ENCODE measurements around the gene TERB2.
"Not testable (repeated sequence)": the region's sequence is repeated elsewhere in the genome, so short reads cannot be mapped to it uniquely, and the experiment has no call there.

TERB2 gene

GRCh38 chr15:45003731-45004410 is 47.4 kb downstream of the TERB2 start:
- DNase-seq (ENCODE audit: low read depth) = not testable (repeated sequence)

GRCh38 chr15:45004590-45005175 is 48.2 kb downstream of the TERB2 start:
- DNase-seq (ENCODE audit: low read depth) = not testable (repeated sequence)

- DNase-seq (ENCODE audit: low read depth) = no peak
Observed at GRCh38 chr15:45009046-45009445, 52.6 kb downstream of the TERB2 start.

GRCh38 chr15:45015114-45015513 is 58.6 kb downstream of the TERB2 start:
- not testable (repeated sequence) for DNase-seq (ENCODE audit: low read depth)

- not testable (repeated sequence) for DNase-seq (ENCODE audit: low read depth)
Observed at GRCh38 chr15:45020222-45020900, 63.9 kb downstream of the TERB2 start.

- not testable (repeated sequence) for DNase-seq (ENCODE audit: low read depth)
Observed at GRCh38 chr15:45020901-45021259, 64.4 kb downstream of the TERB2 start.

GRCh38 chr15:45021348-45021747 is 64.9 kb downstream of the TERB2 start:
- no peak for DNase-seq (ENCODE audit: low read depth)

GRCh38 chr15:45022871-45023658 is 66.6 kb downstream of the TERB2 start, which contains the start of gene SORD:
SORD (plus strand) TSS chr15:45023195; CDS start chr15:45023284, 89 bp downstream.
- peak; percentile 82 for DNase-seq (ENCODE audit: low read depth)

GRCh38 chr15:45023659-45024225 is 67.3 kb downstream of the TERB2 start:
- DNase-seq (ENCODE audit: low read depth) = no peak

GRCh38 chr15:45024649-45025048 is 68.2 kb downstream of the TERB2 start:
- DNase-seq (ENCODE audit: low read depth) = not testable (repeated sequence)

- not testable (repeated sequence) for DNase-seq (ENCODE audit: low read depth)
Observed at GRCh38 chr15:45025627-45026026, 69.1 kb downstream of the TERB2 start.

- DNase-seq (ENCODE audit: low read depth) = no peak
Observed at GRCh38 chr15:45026651-45027190, 70.2 kb downstream of the TERB2 start.

GRCh38 chr15:45027220-45027619 is 70.7 kb downstream of the TERB2 start:
- DNase-seq (ENCODE audit: low read depth) = no peak

Measured in stimulated activated CD8-positive, alpha-beta memory T cell treated with anti-CD3 and anti-CD28 coated beads, Interleukin-12 subunit alpha, Interleukin-12 subunit beta, amount 100 ng/mL, for 4 hours (primary cell).